OCI-M1 (cell line): ENCODE results near the gene MS4A15.
A peak's percentile ranks its signal among the peaks of the same experiment; 100 is the strongest.
"Not testable (repeated sequence)": the region's sequence is repeated elsewhere in the genome, so short reads cannot be mapped to it uniquely, and the experiment has no call there.

Experiments used
- DNase-seq: peaks from one replicate; lab custom pipeline; 2025; lab: John Stamatoyannopoulos, UW

MS4A15 gene

GRCh38 chr11:60754887-60755286 lies 1.8 kb upstream of the MS4A15 start:
- no peak for DNase-seq

- DNase-seq, result no peak
Measured at GRCh38 chr11:60757231-60757800, 649 bp downstream of the MS4A15 start.

- DNase-seq, result not testable (repeated sequence)
Measured at GRCh38 chr11:60758671-60759070, 2.0 kb downstream of the MS4A15 start.

GRCh38 chr11:60759438-60760225 lies 3.0 kb downstream of the MS4A15 start:
- DNase-seq, result peak; percentile 90

GRCh38 chr11:60761436-60762190 lies 4.9 kb downstream of the MS4A15 start:
- DNase-seq, result peak; percentile 45

- DNase-seq, result peak; percentile 58
Measured at GRCh38 chr11:60762851-60763691, 6.4 kb downstream of the MS4A15 start.

GRCh38 chr11:60763692-60764369 lies 7.2 kb downstream of the MS4A15 start:
- DNase-seq, result no peak

GRCh38 chr11:60764879-60765278 lies 8.2 kb downstream of the MS4A15 start:
- DNase-seq, result peak; percentile 7

- no peak for DNase-seq
Measured at GRCh38 chr11:60765355-60765754, 8.7 kb downstream of the MS4A15 start.

GRCh38 chr11:60766547-60766946 lies 9.9 kb downstream of the MS4A15 start:
- DNase-seq, result no peak

GRCh38 chr11:60767388-60767811 lies 10.7 kb downstream of the MS4A15 start:
- DNase-seq, result peak; percentile 57

GRCh38 chr11:60768202-60768601 lies 11.5 kb downstream of the MS4A15 start:
- no peak for DNase-seq

- DNase-seq, result no peak
Measured at GRCh38 chr11:60769273-60769672, 12.6 kb downstream of the MS4A15 start.

- no peak for DNase-seq
Measured at GRCh38 chr11:60769811-60770210, 13.1 kb downstream of the MS4A15 start.

- no peak for DNase-seq
Measured at GRCh38 chr11:60771146-60771545, 14.5 kb downstream of the MS4A15 start.

- DNase-seq, result no peak
Measured at GRCh38 chr11:60771879-60772525, 15.3 kb downstream of the MS4A15 start.

GRCh38 chr11:60772666-60773065 lies 16.0 kb downstream of the MS4A15 start:
- no peak for DNase-seq

GRCh38 chr11:60774726-60775125 lies 18.1 kb downstream of the MS4A15 start:
- DNase-seq, result no peak

- DNase-seq, result peak; percentile 90
Measured at GRCh38 chr11:60775420-60775961, 18.8 kb downstream of the MS4A15 start.

GRCh38 chr11:60776167-60776566 lies 19.5 kb downstream of the MS4A15 start:
- DNase-seq, result no peak

- DNase-seq, result no peak
Measured at GRCh38 chr11:60777106-60777505, 20.4 kb downstream of the MS4A15 start.
